ENCODE data around the gene RYR2. TPM values are rescaled to one million over a fixed set of nuclear protein-coding genes. Genes with fewer than 3 reads are reported as not detected.

The RYR2 gene
- total and polyA plus RNA-seq, 8 donors = 1.6 to 6.9 (median 4.4) TPM

GRCh38 chr1:237103021-237103420 is 61.0 kb downstream of the RYR2 start:
- intact Hi-C loops (cut with DNase I) = no loop called here
- H3K4me1 ChIP-seq = no peaks in the 10 kb centered on the region
- no peak for TF ChIP-seq CTCF (IDR thresholded peaks at IDR 0.05)
- ATAC-seq (no peak), FAIRE-seq (no peak), DNase-seq (no peak)
- no peak overlapping the region for H3K4me3 ChIP-seq
- H3K27ac ChIP-seq = no peak overlapping the region
- H3K27me3 ChIP-seq = no peaks in the 10 kb centered on the region
- WGBS, 2 donors = 84 to 88% methylated on average over 5 of the region's 5 CpGs
- no peaks in the 10 kb centered on the region for H3K9me3 ChIP-seq
- H3K36me3 ChIP-seq = no peaks in the 10 kb centered on the region

GRCh38 chr1:237104096-237104495 is 62.1 kb downstream of the RYR2 start:
- FAIRE-seq (no peak), ATAC-seq (no peak), DNase-seq (no peak)
- no peak overlapping the region for H3K27ac ChIP-seq
- no peaks in the 10 kb centered on the region for H3K36me3 ChIP-seq
- H3K27me3 ChIP-seq = no peaks in the 10 kb centered on the region
- no peak for TF ChIP-seq CTCF (IDR thresholded peaks at IDR 0.05)
- H3K9me3 ChIP-seq = no peaks in the 10 kb centered on the region
- 84 to 89% methylated on average over 9 of the region's 9 CpGs for WGBS, 2 donors
- H3K4me1 ChIP-seq = no peaks in the 10 kb centered on the region
- intact Hi-C loops (cut with DNase I) = no loop called here
- no peak overlapping the region for H3K4me3 ChIP-seq

GRCh38 chr1:237105826-237106225 is 63.8 kb downstream of the RYR2 start:
- Histone ChIP-seq H3K27ac (no peak overlapping the region), H3K27me3 (no peaks in the 10 kb centered on the region), H3K4me3 (no peak overlapping the region), H3K9me3 (no peaks in the 10 kb centered on the region), H3K36me3 (no peaks in the 10 kb centered on the region), H3K4me1 (no peaks in the 10 kb centered on the region)
- WGBS, 2 donors = 55% methylated on average over 5 of the region's 5 CpGs
- TF ChIP-seq CTCF (IDR thresholded peaks at IDR 0.05) = no peak
- intact Hi-C loops (cut with DNase I) = no loop called here
- ATAC-seq (no peak), DNase-seq (no peak), FAIRE-seq (no peak)

DNA sequence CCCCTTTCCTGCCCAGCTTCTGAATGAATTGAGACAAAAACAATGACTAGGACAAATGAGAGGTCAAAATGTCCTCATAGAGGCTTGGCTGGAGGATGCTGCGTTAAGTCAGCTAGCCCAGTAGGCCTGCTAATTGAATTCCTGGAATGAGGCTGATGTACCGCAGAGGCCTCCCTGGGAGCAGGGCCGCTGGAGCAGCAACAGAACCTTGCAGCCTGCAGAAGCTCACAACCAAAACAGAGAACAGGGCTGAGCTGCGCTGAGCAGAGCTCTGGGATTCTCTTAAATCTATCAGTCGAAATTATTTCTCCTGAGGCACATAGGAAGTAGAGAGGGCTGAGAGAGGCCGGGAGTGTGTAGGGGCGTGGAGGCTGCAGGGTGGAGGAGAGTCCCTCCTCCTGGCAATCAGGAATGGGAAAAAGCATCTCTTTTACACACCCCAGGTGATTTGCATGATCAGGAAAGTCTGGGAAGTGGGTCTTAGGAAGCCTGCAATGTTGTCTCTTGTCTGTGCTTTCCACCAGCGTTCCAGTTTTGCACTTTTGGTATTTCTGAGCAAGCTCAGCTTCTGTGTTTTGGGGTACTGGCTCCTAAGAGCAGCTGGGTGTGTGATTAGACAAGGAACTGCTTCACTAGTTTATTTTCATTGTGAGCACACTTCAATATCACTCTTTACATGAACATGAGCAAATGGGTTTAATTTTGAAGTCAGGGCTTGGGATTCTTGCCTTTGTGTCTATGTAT is 66.5 kb downstream of the RYR2 start:
- intact Hi-C loops (cut with DNase I) = no loop called here
- no peak overlapping the region for H3K27ac ChIP-seq
- no peak for TF ChIP-seq CTCF (IDR thresholded peaks at IDR 0.05)

DNA sequence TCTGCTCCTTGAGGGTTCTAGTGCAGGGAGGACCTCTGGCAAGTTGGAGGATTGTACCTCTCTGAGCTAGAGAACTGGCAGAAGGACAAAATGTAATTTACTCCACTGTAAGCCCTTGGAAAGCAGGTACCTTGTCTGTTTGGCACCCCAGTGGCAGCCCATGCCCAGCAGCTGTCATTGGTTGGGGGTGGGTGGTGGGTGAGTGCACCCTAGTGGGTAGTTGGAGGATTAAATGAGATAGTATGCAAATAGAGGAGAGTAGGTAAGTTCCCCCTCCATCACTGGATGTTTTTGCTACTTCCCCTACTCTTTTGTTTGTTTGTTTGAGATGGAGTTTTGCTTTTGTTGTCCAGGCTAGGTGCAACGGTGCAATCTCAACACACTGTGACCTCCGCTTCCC is 69.8 kb downstream of the RYR2 start:
- Histone ChIP-seq H3K9me3 (no peaks in the 10 kb centered on the region), H3K27ac (no peak overlapping the region), H3K4me1 (no peaks in the 10 kb centered on the region), H3K36me3 (no peaks in the 10 kb centered on the region), H3K4me3 (no peak overlapping the region), H3K27me3 (no peaks in the 10 kb centered on the region)
- no peak for DNase-seq
- ATAC-seq = no peak
- TF ChIP-seq CTCF (IDR thresholded peaks at IDR 0.05) = no peak
- intact Hi-C loops (cut with DNase I) = no loop called here
- 44 to 70% methylated on average over 2 of the region's 2 CpGs for WGBS, 2 donors
- FAIRE-seq = no peak

More for the DNA sequence above, 66.5 kb downstream of the RYR2 start:
- H3K4me3 ChIP-seq = no peak overlapping the region
- H3K36me3 ChIP-seq = no peaks in the 10 kb centered on the region
- no peaks in the 10 kb centered on the region for H3K9me3 ChIP-seq
- FAIRE-seq (no peak), ATAC-seq (peak in 1 of 4 donors; percentile 51), DNase-seq (no peak)
- 63 to 65% methylated on average over 8 of the region's 8 CpGs for WGBS, 2 donors
- no peaks in the 10 kb centered on the region for H3K4me1 ChIP-seq
- H3K27me3 ChIP-seq = no peaks in the 10 kb centered on the region

All from pancreas (tissue), 10 donors.